ENCODE data around the gene HSD17B10. TPM values are rescaled to one million over a fixed set of nuclear protein-coding genes. Genes with fewer than 3 reads are reported as not detected.

The HSD17B10 gene
- total and polyA plus RNA-seq, 2 donors (not counting 1 experiment from before 2014, with no cell fraction given) = 41.6 to 62.3 TPM

DNA sequence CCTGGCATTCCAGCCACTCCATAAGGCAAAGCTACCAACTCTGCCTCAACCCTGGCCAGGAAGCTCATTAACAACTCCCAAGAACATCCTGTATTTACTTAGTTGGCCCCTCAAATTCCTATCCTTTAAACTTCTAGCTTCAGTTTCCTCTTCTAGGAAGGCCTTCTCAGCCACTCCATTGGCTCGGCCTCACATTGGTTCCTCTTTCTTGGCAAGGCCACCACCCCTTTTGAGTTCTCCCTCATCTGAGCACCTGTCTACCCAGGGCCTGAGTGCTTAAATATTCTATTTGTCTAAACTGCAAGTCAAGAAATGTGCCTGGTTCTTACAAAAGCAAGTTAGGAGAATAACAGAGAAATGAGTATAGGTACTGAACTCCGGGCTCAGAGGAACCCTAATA, 21.7 kb downstream of the HSD17B10 start:
- Histone ChIP-seq H3K9ac (ENCODE audit: insufficient read depth, low read length) (no peak overlapping the region), H3K79me2 (ENCODE audit: control insufficient read depth, insufficient read depth, low read length) (peaks cover 16% of the 10 kb centered on the region), H3K4me1 (ENCODE audit: control insufficient read depth, extremely low read depth, insufficient read depth, low read length) (no peaks in the 10 kb centered on the region), H3K36me3 (ENCODE audit: control insufficient read depth, insufficient read depth, low read length) (peaks cover 1% of the 10 kb centered on the region), H3K27ac (ENCODE audit: insufficient read depth, low read length) (no peak overlapping the region), H3K27me3 (ENCODE audit: control insufficient read depth, insufficient read depth, low read length) (no peaks in the 10 kb centered on the region), H2AFZ (ENCODE audit: low read length) (no peak overlapping the region), H3K4me2 (ENCODE audit: extremely low read depth, insufficient read depth, low read length) (no peak overlapping the region), H3K9me3 (ENCODE audit: control insufficient read depth, insufficient read depth, low read depth, low read length) (no peaks in the 10 kb centered on the region), H4K20me1 (ENCODE audit: control insufficient read depth, extremely low read depth, insufficient read depth, low read length) (peaks cover 2% of the 10 kb centered on the region), H3K4me3 (replicated peaks in 1 of 4; ENCODE audit: control extremely low read depth in 1 of 4, insufficient read depth in 1 of 4, low read depth in 3 of 4, low read length in 4 of 4) (no peak overlapping the region)
- DNase-seq (ENCODE audit: low read depth in 2 of 2) = no peak
- no peak for TF ChIP-seq EZH2 (IDR thresholded peaks at IDR 0.05; ENCODE audit: low read length, missing control alignments)
- TF ChIP-seq, protein P1, sequence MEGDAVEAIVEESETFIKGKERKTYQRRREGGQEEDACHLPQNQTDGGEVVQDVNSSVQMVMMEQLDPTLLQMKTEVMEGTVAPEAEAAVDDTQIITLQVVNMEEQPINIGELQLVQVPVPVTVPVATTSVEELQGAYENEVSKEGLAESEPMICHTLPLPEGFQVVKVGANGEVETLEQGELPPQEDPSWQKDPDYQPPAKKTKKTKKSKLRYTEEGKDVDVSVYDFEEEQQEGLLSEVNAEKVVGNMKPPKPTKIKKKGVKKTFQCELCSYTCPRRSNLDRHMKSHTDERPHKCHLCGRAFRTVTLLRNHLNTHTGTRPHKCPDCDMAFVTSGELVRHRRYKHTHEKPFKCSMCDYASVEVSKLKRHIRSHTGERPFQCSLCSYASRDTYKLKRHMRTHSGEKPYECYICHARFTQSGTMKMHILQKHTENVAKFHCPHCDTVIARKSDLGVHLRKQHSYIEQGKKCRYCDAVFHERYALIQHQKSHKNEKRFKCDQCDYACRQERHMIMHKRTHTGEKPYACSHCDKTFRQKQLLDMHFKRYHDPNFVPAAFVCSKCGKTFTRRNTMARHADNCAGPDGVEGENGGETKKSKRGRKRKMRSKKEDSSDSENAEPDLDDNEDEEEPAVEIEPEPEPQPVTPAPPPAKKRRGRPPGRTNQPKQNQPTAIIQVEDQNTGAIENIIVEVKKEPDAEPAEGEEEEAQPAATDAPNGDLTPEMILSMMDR (conservative IDR thresholded peaks at IDR 0.05 in 1 of 2, IDR thresholded peaks at IDR 0.05 in 1 of 2; ENCODE audit: low read depth in 1 of 2, low read length in 2 of 2) = no peak

DNA sequence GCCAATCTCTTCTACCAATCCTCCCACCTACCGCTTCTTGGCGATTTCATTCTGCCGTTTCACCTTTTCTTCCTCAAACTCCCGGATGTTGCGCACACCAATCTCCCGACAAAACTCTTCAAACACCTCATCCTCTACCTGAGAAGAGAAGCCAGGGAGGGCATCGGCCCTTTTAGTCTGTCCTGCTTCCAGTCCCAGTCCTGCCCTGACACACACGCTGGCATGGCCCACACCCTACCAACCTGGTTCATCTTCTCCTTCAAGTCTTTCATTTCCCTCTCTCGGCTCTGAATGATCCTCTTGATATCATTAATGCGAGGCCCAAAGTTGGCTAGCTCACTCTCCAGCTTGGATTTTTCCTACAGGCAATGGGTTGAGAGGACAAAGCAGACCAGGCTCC, 30.6 kb downstream of the HSD17B10 start:
- peaks cover 10% of the 10 kb centered on the region for H3K36me3 ChIP-seq (ENCODE audit: control insufficient read depth, insufficient read depth, low read length)
- no peak for TF ChIP-seq EZH2 (IDR thresholded peaks at IDR 0.05; ENCODE audit: low read length, missing control alignments)
- TF ChIP-seq, protein P1 (conservative IDR thresholded peaks at IDR 0.05 in 1 of 2, IDR thresholded peaks at IDR 0.05 in 1 of 2; ENCODE audit: low read depth in 1 of 2, low read length in 2 of 2) = no peak
- H3K4me2 ChIP-seq (ENCODE audit: extremely low read depth, insufficient read depth, low read length) = no peak overlapping the region

DNA sequence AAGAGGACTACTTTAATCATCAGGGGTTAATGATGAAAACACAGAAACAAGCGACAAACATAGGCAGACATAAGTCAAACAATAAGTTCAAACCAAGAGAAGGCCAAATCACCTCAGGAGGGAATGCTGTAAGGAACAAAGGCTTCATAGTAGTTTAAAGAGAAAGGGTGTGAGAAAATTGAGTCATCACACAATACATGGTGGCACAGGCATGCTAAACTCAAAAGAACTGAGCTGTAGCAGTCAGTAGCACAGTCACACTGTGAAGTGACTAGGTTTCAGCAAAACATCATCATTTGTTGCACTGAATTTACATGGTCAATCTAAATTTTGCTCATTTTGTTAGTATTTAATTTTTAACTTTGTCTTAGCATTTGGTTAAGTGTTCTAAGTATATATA, 36.0 kb downstream of the HSD17B10 start:
- no peaks in the 10 kb centered on the region for H3K36me3 ChIP-seq (ENCODE audit: control insufficient read depth, insufficient read depth, low read length)

More for the DNA sequence above, 30.6 kb downstream of the HSD17B10 start:
- H4K20me1 ChIP-seq (ENCODE audit: control insufficient read depth, extremely low read depth, insufficient read depth, low read length) = no peaks in the 10 kb centered on the region
- no peaks in the 10 kb centered on the region for H3K79me2 ChIP-seq (ENCODE audit: control insufficient read depth, insufficient read depth, low read length)
- H3K4me1 ChIP-seq (ENCODE audit: control insufficient read depth, extremely low read depth, insufficient read depth, low read length) = no peaks in the 10 kb centered on the region
- H3K27ac ChIP-seq (ENCODE audit: insufficient read depth, low read length) = no peak overlapping the region
- no peaks in the 10 kb centered on the region for H3K9me3 ChIP-seq (ENCODE audit: control insufficient read depth, insufficient read depth, low read depth, low read length)
- H3K27me3 ChIP-seq (ENCODE audit: control insufficient read depth, insufficient read depth, low read length) = no peaks in the 10 kb centered on the region
- H3K4me3 ChIP-seq (replicated peaks in 1 of 4; ENCODE audit: control extremely low read depth in 1 of 4, insufficient read depth in 1 of 4, low read depth in 3 of 4, low read length in 4 of 4) = no peak overlapping the region
- H2AFZ ChIP-seq (ENCODE audit: low read length) = no peak overlapping the region
- no peak for DNase-seq (ENCODE audit: low read depth in 2 of 2)
- H3K9ac ChIP-seq (ENCODE audit: insufficient read depth, low read length) = no peak overlapping the region

More for the DNA sequence above, 36.0 kb downstream of the HSD17B10 start:
- Histone ChIP-seq H3K9me3 (ENCODE audit: control insufficient read depth, insufficient read depth, low read depth, low read length) (no peaks in the 10 kb centered on the region), H3K9ac (ENCODE audit: insufficient read depth, low read length) (no peak overlapping the region), H3K4me1 (ENCODE audit: control insufficient read depth, extremely low read depth, insufficient read depth, low read length) (no peaks in the 10 kb centered on the region), H3K4me2 (ENCODE audit: extremely low read depth, insufficient read depth, low read length) (no peak overlapping the region), H4K20me1 (ENCODE audit: control insufficient read depth, extremely low read depth, insufficient read depth, low read length) (no peaks in the 10 kb centered on the region), H3K79me2 (ENCODE audit: control insufficient read depth, insufficient read depth, low read length) (no peaks in the 10 kb centered on the region), H3K27me3 (ENCODE audit: control insufficient read depth, insufficient read depth, low read length) (no peaks in the 10 kb centered on the region), H2AFZ (ENCODE audit: low read length) (no peak overlapping the region), H3K4me3 (replicated peaks in 1 of 4; ENCODE audit: control extremely low read depth in 1 of 4, insufficient read depth in 1 of 4, low read depth in 3 of 4, low read length in 4 of 4) (no peak overlapping the region), H3K27ac (ENCODE audit: insufficient read depth, low read length) (no peak overlapping the region)
- TF ChIP-seq, protein P1 (conservative IDR thresholded peaks at IDR 0.05 in 1 of 2, IDR thresholded peaks at IDR 0.05 in 1 of 2; ENCODE audit: low read depth in 1 of 2, low read length in 2 of 2) = no peak
- TF ChIP-seq EZH2 (IDR thresholded peaks at IDR 0.05; ENCODE audit: low read length, missing control alignments) = no peak
- no peak for DNase-seq (ENCODE audit: low read depth in 2 of 2)
